DLD1 (cell line): ENCODE results near the gene ROPN1L.
"Not testable (repeated sequence)": the region's sequence is repeated elsewhere in the genome, so short reads cannot be mapped to it uniquely, and the experiment has no call there.

Experiments
- in situ Hi-C: cut with HindIII; loops from 2 replicates; pipeline ENCODE4 v1.10.0; 2017; ENCODE audit warnings: low sequenced_read_pairs

The ROPN1L gene

GRCh38 chr5:10441083-10441991 lies at the start of gene ROPN1L:
Gene ROPN1L (plus strand): TSS chr5:10441879. CDS start chr5:10442168, 289 bp downstream.
- in situ Hi-C loops, result no loop called here

DNA sequence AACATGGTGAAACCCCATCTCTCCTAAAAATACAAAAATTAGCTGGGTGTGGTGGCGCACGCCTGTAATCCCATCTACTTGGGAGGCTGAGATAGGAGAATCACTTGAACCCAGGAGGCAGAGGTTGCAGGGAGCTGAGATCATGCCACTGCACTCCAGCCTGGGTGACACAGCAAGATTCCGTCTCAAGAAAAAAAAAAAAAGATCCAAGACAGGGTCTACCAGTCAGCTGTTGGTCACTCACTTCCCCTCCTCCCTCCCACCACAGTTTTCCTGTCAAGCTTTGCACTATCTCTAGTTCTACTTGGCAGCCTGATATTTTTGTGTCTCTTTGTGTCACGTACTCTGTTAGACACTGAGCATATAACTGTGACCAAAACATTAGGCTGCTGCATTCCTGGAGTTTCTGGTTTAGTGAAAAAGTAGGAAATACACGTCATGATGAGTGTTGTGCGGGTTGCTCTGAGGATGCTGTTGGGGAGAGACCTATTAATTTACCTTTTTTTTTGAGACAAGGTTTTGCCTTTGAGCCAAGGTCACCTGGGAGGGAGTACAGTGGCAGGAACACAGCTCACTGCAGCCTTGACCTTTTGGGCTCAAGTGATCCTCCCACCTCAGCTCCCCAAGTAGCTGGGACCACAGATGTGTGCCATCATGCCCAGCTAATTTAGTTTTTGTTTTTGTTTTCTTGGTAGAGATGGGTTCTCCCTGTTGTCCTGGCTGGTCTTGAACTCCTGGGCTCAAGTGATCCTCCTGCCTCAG lies 48.9 kb upstream of the ROPN1L start:
- in situ Hi-C loops, result not testable (repeated sequence)

DNA sequence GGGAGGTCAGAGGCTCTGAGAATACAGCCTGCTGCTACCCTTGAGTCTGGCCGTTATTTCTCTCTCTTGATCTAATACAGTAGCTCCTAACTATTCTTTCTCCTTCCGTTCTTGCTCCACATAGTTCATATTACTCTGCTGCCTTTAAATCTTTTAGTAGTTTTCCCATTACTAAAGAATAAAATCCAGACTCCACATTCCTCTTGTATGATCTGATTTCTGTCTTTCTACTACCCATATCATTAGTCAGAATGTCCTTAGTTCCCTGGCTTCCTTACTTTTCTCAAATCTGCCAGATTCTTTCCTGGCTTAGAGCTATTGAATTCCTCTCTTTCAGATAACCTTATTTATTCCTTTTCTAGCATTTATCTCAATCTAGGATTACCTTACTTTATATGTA lies 48.2 kb upstream of the ROPN1L start:
- in situ Hi-C loops, result no loop called here

DNA sequence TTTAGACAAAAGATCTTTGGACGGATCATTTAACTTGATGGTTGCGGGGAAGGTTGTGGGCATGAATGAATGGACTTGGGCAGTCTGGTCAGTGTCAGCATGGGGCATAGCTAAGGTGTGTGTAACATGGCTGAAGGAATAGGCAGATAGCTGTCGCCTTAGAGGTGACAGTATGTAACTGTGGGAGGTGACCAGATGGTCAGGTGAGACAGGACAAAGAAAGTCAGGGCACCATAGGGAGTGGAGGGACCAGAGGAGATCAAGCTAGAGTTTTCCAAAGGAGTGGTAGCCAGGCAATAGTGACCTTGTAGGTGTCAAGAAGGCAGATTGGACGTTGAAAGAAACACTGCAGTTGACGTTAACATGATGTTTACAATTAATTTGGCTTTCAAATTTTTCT lies 45.1 kb upstream of the ROPN1L start:
- in situ Hi-C loops, result no loop called here

DNA sequence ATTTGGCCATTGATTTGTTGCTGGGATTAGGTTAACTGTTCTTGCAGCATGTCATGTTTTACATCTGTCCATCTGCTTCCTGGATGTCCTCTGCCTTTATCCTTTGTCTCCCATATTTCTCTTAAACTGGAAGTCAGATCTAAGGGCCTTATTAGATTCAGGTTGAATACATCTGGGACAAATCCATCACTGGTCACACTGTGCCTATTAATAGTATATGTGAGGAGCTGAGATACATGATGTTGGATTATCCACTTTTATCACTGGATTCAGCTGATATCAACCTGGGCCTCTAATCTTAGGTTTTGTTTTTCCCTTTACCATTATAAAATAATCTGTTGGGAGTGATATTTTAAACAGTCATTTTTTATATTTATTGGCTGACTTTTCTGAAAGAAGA lies 41.8 kb upstream of the ROPN1L start:
- in situ Hi-C loops, result no loop called here

- in situ Hi-C loops, result no loop called here
These were observed 41.3 kb upstream of the ROPN1L start for GRCh38 chr5:10400411-10400810.

- in situ Hi-C loops, result no loop called here
These were observed 40.8 kb upstream of the ROPN1L start for GRCh38 chr5:10400831-10401230.

DNA sequence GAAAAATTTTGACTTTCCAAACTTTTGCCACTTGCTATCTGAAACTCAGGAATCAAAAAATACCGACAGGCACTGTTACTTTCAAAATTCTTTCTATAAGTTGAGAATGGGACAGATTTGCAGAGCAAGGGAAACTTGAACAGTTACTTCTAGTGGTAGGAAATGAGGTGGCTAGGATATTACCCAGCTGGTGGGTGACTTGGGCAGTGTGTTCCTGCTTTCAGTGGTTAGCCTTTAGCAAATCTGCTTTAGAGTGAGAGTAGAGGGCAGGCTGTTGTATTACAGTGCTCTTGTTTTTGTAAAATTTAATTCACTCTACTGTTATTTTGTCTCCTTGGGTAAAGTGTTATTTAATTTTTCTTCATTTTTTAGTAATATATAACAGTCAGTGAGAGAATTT lies 40.2 kb upstream of the ROPN1L start:
- in situ Hi-C loops, result no loop called here

GRCh38 chr5:10403829-10404228 lies 37.9 kb upstream of the ROPN1L start:
- in situ Hi-C loops, result no loop called here

GRCh38 chr5:10406651-10407050 lies 35.0 kb upstream of the ROPN1L start:
- in situ Hi-C loops, result no loop called here

DNA sequence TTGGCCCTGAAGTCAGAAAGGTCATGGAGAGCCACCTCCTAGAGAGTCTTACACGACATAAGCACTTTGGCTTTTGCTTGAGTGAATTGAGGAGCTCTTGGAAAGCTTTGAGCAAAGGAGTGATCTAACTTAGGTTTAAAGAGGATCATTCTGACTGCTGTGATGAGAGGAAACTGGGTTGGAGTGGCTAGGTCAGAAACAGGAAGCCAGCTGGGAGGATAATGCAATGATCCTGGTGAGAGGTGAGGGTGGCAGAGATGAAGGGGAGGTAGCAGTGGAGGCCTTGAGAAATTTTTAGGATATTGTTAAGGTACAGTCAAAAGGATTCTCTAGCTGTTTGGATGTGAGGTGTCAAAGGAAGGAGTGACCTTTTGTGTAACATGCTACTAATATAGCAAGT lies 32.2 kb upstream of the ROPN1L start:
- in situ Hi-C loops, result no loop called here

GRCh38 chr5:10410662-10411061 lies 31.0 kb upstream of the ROPN1L start:
- in situ Hi-C loops, result no loop called here

DNA sequence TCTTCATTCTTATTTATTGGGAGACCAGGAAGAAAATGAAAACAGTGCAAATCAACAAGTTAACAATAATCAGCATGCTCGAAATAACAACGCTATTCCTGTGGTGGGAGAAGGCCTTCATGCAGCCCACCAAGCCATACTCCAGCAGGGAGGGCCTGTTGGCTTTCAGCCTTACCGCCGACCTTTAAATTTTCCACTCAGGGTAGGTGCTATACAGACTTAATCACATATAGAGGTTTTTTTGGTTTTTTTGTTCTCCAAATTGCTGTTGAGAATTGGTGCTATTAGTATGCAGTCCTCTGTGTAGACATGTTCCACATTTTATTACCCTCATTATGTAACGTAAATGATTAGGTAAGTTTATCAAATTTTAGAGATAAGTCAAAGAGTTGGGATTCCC lies 30.3 kb upstream of the ROPN1L start:
- in situ Hi-C loops, result no loop called here

DNA sequence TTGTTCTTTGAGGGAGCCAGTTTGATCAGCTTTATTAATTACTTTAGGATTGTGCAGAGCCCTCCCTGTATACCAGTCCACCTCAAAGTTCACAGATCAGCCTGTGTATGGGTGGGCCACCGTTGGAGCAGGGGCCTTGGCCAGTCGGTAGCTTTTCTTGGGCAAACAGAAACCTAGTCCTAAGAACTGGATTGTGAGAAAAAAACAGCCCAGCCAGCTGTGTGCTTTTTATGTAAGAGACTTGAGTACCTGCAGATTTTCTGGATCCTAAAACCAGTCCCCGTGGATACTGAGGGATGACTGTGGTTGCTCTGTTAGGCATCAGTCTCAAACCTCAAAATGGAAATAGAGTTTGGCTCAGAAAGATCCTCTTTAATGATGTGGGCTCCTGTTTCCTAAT lies 24.8 kb upstream of the ROPN1L start:
- in situ Hi-C loops, result no loop called here

GRCh38 chr5:10418654-10419345 lies 22.9 kb upstream of the ROPN1L start:
- in situ Hi-C loops, result no loop called here

- in situ Hi-C loops, result no loop called here
These were observed 21.2 kb upstream of the ROPN1L start for GRCh38 chr5:10420468-10420867.

GRCh38 chr5:10420932-10421331 lies 20.7 kb upstream of the ROPN1L start:
- in situ Hi-C loops, result no loop called here

GRCh38 chr5:10421896-10422691 lies 19.6 kb upstream of the ROPN1L start:
- in situ Hi-C loops, result no loop called here

- in situ Hi-C loops, result no loop called here
These were observed 18.7 kb upstream of the ROPN1L start for GRCh38 chr5:10423022-10423421.

- in situ Hi-C loops, result no loop called here
These were observed 17.5 kb upstream of the ROPN1L start for GRCh38 chr5:10424124-10424731.
